Fibroblast of pulmonary artery (primary cell): ENCODE data around the gene BAZ2B.

Experiments used
- DNase-seq: peaks from one replicate; pipeline ENCODE4 v3.0.0-alpha.2; 2010; ENCODE audit warnings: low read depth
- H3K4me3 ChIP-seq: replicated peaks from 2 replicates; pipeline ENCODE4 v1.5.1; 2011; ENCODE audit warnings: low read depth, mild to moderate bottlenecking, control low read depth, low read length, moderate library complexity
- CTCF ChIP-seq: IDR thresholded peaks from 2 replicates; pipeline ENCODE4 v1.5.1; 2011; ENCODE audit warnings: mild to moderate bottlenecking, control low read depth, low read length, inconsistent platforms; ENCODE audit errors: missing control alignments

The BAZ2B gene

GRCh38 chr2:159648643-159649042 lies 32.3 kb upstream of the BAZ2B start:
- DNase-seq = no peak
- H3K4me3 ChIP-seq = no peak overlapping the region
- TF ChIP-seq CTCF = no peak

- TF ChIP-seq CTCF = no peak
- no peak overlapping the region for H3K4me3 ChIP-seq
- DNase-seq = no peak
These were observed 31.3 kb upstream of the BAZ2B start for GRCh38 chr2:159647667-159648066.

- DNase-seq = no peak
- H3K4me3 ChIP-seq = no peak overlapping the region
- no peak for TF ChIP-seq CTCF
These were observed 23.8 kb upstream of the BAZ2B start for GRCh38 chr2:159640176-159640575.

- TF ChIP-seq CTCF = no peak
- DNase-seq = peak; percentile 18
- H3K4me3 ChIP-seq = no peak overlapping the region
These were observed 23.4 kb upstream of the BAZ2B start for GRCh38 chr2:159639712-159640111.

- TF ChIP-seq CTCF = no peak
- no peak for DNase-seq
- H3K4me3 ChIP-seq = no peak overlapping the region
These were observed 22.7 kb upstream of the BAZ2B start for GRCh38 chr2:159639071-159639470.

GRCh38 chr2:159637988-159638501 lies 21.7 kb upstream of the BAZ2B start:
- no peak overlapping the region for H3K4me3 ChIP-seq
- DNase-seq = peak; percentile 92
- no peak for TF ChIP-seq CTCF

GRCh38 chr2:159637240-159637639 lies 20.9 kb upstream of the BAZ2B start:
- no peak overlapping the region for H3K4me3 ChIP-seq
- no peak for TF ChIP-seq CTCF
- no peak for DNase-seq
